ENCODE results near the gene FCSK. TPM values are rescaled to one million over a fixed set of nuclear protein-coding genes. Genes with fewer than 3 reads are reported as not detected.
"Not testable (repeated sequence)": the region's sequence is repeated elsewhere in the genome, so short reads cannot be mapped to it uniquely, and the experiment has no call there.

FCSK gene
- 10.0 TPM for total RNA-seq

DNA sequence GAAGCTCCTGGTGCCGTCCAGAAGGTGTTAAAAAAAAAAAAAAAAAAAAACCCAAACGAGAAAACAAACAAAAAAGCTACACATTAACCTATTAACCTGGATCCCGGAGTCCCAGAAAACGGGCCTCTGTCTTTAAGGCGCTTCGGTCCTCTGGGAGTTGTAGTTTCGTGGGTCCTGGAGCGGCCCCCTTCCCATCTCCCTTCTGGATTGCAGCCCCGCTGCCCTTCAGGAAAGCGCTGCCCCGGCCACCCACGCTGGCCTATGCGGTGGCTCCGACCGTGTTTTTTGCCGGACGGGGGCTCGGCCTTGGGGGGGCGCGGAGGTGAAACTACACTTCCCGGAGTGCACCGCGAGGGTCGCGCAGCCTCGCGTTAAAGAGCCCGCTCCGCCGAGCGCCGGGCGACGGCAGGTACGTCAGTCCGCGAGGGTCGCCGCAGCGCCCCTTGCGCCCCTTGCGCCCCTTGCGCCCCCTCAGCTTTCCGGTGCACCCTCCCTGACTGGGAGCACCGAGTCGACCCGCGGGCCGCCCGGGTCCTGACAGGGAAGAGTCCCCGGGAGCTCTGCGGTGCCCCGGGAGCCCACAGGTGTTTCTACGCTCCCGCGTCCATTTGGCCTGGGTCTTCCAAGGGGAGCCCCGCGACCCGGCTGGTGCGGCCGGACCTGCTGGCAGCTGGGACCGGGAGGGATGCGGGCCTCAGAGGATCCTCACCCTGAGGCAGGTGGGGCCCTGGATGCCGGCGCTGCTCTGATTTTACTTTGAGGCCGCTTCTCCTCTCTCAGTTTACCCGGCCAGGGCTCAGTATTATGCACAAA lies at the start of gene FCSK:
Gene FCSK, plus strand, starts transcription at position 374 of the 813 bp plus-strand sequence. CDS start 8,596 bp downstream, outside the sequence.
- peak; percentile 78 for ATAC-seq

- ATAC-seq: not testable (repeated sequence)
Measured at GRCh38 chr16:70406104-70406503, 48.3 kb upstream of the FCSK start.

DNA sequence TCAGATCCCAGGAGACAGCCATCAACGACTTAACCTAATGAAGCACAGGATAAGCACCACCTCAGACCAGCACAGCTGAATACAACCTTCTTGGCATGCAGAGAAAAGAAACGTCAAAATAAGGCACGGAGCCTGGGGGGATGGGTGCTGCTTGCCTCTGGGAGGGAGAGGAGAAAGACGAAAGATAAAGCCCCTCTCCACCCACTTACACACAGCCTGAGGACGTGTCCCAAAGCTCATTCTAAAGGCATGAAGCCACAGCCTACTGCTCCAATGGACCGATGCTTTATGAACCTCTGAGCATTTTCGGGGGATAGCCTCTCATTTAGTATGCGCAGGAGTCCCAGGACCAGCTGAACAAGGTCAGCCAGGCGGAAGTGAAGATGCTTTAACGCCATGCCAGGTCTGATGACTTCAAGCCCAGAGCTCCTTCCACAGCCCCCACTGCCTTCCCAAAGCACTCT lies 46.6 kb upstream of the FCSK start:
- ATAC-seq: no peak

GRCh38 chr16:70410734-70411133 lies 43.7 kb upstream of the FCSK start:
- ATAC-seq: no peak

GRCh38 chr16:70412385-70412784 lies 42.0 kb upstream of the FCSK start:
- no peak for ATAC-seq

- not testable (repeated sequence) for ATAC-seq
Measured at GRCh38 chr16:70413572-70413971, 40.8 kb upstream of the FCSK start.

DNA sequence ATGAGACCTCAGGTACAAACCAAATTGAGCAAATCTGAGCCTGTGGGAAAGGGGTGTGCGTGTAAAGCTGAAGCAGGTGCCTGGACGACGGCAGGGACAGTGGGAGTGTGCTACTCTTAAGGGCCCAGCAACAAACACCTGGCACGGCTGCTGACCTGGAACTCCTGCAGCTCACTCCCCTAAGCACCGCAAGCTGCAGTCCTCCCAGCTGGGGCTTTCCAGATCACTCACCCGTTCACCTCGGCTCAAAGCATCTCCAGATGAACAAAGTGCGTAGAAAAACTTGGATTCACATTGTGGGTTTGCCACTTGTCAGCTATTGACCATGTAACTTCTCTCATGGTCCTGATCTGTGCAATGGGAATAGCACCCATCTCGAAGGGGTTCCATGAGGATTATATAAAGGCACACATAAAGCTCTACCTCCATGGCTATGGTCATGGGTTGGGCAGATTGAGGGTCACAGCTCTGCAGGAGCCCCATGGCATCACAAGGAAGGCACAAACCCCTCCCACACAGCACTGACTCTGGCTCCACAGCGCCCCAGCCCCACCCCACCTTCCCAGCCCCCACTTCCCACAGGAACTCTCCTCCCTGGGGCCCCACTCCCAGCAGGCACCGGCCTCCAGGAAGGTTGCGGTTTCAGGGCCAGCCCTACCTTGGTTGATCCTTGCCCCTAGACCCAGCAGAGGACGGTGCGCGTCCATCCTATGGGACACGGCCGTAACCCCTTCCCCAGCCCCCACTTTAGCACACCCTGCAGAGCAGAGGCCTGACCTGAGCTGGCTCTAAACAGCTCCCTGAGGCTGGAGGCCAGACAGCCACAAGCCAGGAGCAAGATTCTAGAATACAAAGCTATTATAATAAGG lies 37.4 kb upstream of the FCSK start:
- ATAC-seq: peak; percentile 26

GRCh38 chr16:70417661-70418060 lies 36.7 kb upstream of the FCSK start:
- no peak for ATAC-seq

DNA sequence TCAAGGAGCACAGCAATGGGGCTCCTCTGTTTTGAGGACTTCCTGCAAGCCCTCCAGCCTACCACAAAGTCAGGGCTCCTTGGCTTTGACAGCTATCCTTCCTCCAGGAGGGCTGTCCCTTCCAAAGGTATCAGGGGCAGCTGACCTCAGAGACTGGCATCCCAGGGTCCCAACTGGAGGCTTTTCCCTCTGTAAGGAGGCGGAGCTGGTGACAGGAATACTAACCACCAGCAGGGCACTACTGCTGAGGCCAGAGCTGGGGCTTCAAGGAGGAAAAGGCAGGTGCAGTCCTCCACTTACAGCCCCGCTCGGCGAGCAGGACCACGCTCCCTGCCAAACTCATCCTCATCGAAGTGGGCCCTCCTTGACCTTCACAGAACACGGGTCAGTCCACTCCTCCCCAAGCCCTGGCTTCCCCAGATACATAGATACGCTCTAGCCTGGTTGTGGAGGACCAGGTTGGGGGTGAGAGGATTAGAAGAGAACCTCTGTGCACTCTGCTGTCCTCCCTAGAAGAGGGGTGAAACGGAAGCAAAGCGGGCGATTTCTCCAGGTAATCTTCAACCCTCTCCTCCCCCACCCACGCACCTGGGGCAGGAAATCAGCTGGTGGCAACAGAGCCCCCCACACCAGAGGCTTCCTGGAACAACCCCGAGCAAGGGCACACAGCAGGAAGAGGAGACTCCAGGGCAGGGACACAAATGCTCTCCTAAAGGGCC lies 36.0 kb upstream of the FCSK start:
- ATAC-seq: no peak

DNA sequence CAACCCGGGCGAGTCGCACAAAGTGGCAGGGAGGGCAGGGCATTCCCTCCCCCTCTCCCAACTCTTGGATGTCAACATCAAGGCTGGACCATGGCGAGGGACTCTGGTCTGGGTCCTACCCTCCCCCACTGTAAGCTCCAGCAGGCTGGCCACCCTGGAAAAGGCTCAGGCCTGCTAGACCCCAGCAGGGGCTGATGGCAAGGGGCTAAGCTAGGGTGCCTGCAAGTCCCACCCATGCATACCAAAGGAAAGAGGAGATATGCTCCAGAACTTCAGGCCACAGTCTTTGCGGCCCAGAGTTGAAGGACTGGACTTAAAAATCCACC lies 35.4 kb upstream of the FCSK start:
- ATAC-seq: no peak

DNA sequence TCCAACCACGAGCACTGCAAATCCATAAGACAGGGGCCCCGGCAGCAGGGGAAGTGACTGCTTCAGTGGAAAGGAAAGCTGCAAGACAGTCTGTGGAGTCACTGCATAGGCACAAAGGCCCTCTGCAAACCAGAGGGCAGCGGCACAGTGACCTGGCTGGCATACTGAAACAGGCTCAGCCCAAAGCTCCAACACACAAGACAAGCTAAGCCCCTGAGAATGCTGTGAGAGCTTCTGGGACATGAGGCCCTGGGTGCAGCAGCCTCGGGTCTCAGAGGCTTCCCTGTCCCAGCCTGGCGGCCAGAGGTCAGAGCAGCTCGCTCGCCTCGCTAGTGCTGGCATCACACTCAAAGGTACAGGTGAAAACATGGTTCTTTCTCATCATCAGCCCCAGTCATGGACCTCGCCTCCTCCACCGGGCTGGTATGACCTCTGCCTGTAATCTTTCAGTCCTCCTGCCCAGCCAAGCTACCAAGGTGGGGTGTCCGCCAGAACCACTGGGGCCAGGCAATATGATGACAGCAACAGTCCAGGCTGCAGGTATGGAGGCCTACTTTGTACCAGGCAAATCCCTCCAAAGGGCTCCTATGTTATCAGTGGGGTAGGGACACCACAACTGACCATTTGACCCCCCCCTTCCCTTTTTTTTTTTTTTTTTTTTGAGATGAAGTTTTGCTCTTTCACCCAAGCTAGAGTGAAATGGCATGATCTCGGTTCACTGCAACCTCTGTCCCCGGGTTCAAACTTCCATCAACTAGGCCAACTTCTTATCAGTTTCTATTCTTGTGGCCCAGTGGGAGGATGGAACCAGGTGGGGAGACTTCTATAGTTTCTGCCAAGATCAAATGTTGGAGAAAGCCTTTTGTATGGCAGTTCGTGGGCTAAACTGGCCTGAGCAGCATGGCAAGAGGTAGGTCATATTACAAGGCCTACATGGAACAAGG lies 34.7 kb upstream of the FCSK start:
- ATAC-seq: no peak

DNA sequence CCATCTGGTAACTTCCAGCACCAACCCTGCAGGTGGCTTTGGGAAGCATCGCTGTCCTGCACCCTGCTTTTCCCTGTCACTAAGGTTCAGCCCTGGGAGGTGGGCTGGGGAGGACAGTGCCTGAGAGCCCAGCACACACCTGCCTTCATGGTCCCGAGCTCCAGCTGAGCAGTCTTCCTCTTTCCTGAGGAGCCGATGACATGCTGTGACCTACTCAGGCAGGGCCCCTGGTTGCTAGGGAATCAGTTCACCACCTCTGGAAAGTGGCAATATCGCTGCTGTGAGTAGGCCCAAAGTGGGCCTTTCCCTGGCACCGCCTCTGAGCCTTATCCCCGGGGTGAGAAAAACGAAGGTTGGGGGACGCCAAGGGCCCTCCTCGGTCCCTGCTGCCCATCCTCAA lies 33.4 kb upstream of the FCSK start:
- ATAC-seq: no peak

GRCh38 chr16:70421473-70422311 lies 32.7 kb upstream of the FCSK start:
- no peak for ATAC-seq

DNA sequence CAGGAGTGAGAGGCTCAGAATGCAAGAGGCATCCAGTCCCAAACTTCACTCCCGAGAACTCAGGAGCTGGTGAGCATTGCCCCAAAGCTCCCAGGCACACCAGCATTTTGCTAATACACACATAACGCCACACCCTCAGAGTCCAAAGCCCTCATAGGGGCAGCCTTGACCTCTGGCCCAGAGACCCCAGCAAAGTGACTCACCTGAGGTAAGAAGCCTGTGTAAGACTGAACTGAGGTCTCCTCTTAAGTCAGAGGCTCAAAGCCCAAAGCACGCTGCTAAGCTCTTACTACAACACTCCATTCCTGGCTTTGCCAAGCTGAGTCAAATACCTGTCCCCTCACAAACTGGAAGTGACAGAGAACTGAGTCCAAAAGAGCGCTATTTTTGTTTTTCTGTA lies 31.9 kb upstream of the FCSK start:
- no peak for ATAC-seq

- ATAC-seq: peak; percentile 66
Measured at GRCh38 chr16:70427786-70428177, 26.6 kb upstream of the FCSK start.

GRCh38 chr16:70428178-70428998 lies 26.0 kb upstream of the FCSK start:
- ATAC-seq: peak; percentile 35

DNA sequence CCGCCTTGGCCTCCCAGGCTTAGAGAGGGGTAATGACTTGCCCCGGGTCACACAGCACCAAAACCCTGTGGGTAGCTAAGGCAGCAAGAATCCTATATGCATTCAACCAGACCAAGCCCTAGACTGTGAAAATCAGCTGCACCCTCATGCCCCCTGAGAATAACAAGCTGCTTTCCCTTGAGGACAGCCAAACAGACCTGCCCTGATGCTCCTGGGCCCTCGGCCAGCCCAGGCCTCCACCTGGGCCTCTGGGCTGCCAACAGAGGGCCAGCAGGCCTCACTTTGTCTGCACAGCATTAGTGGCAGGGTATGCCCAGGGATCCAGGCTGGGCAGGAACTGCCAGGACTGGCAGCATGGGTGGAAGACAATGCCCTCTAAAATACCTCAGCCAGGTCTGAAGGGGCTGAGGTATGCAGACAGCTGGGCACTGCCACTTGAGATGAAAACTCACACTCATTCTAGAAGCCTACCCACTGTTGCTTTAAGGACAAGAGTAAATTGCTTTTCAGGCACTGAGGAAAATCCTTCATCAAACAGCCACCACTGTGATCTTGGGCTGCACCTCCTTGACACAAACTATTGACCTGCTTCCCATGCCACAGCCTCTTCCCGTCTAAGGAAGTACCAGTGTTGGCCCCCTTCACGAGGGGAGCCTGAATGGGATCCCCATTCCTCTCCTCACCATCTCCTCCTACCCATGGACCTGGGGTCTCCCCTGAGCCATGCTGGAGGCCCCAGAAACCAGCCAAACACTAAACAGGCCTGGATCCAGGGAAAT lies 24.3 kb upstream of the FCSK start:
- ATAC-seq: no peak

GRCh38 chr16:70430667-70431536 lies 23.5 kb upstream of the FCSK start:
- peak; percentile 14 for ATAC-seq

All from esophagus mucosa (tissue), 1 donor.